ENCODE measurements around the gene SF1. TPM values are rescaled to one million over a fixed set of nuclear protein-coding genes. Genes with fewer than 3 reads are reported as not detected.
A peak's percentile ranks its signal among the peaks of the same experiment; 100 is the strongest.

SF1 gene
- polyA plus RNA-seq, 4 donors: 304 to 417 (median 318) TPM

- peak in 2 of 4 donors; percentile 68 to 82 for DNase-seq (ENCODE audit: low read depth in 4 of 4, low spot score in 3 of 4)
Measured at GRCh38 chr11:64762674-64763525, 15.4 kb downstream of the SF1 start.

GRCh38 chr11:64762277-64762673 is 16.1 kb downstream of the SF1 start:
- no peak for DNase-seq (ENCODE audit: low read depth in 4 of 4, low spot score in 3 of 4)

- no peak for DNase-seq (ENCODE audit: low read depth in 4 of 4, low spot score in 3 of 4)
Measured at GRCh38 chr11:64760759-64761420, 17.5 kb downstream of the SF1 start.

- no peak for DNase-seq (ENCODE audit: low read depth in 4 of 4, low spot score in 3 of 4)
Measured at GRCh38 chr11:64759722-64760719, 18.3 kb downstream of the SF1 start, which contains the start of gene PYGM. PYGM (minus strand) TSS chr11:64759974; CDS start chr11:64759898, 76 bp downstream.

- DNase-seq (ENCODE audit: low read depth in 4 of 4, low spot score in 3 of 4): no peak
Measured at GRCh38 chr11:64759131-64759721, 19.1 kb downstream of the SF1 start.

GRCh38 chr11:64758330-64759079 is 19.8 kb downstream of the SF1 start:
- no peak for DNase-seq (ENCODE audit: low read depth in 4 of 4, low spot score in 3 of 4)

GRCh38 chr11:64757549-64758329 is 20.6 kb downstream of the SF1 start:
- no peak for DNase-seq (ENCODE audit: low read depth in 4 of 4, low spot score in 3 of 4)

- no peak for DNase-seq (ENCODE audit: low read depth in 4 of 4, low spot score in 3 of 4)
Measured at GRCh38 chr11:64755681-64756361, 22.5 kb downstream of the SF1 start.

- DNase-seq (ENCODE audit: low read depth in 4 of 4, low spot score in 3 of 4): no peak
Measured at GRCh38 chr11:64754919-64755662, 23.3 kb downstream of the SF1 start.

GRCh38 chr11:64754124-64754918 is 24.0 kb downstream of the SF1 start:
- DNase-seq (ENCODE audit: low read depth in 4 of 4, low spot score in 3 of 4): no peak

- no peak for DNase-seq (ENCODE audit: low read depth in 4 of 4, low spot score in 3 of 4)
Measured at GRCh38 chr11:64753380-64754123, 24.8 kb downstream of the SF1 start.

- no peak for DNase-seq (ENCODE audit: low read depth in 4 of 4, low spot score in 3 of 4)
Measured at GRCh38 chr11:64753019-64753379, 25.3 kb downstream of the SF1 start.

GRCh38 chr11:64752175-64752970 is 26.0 kb downstream of the SF1 start:
- DNase-seq (ENCODE audit: low read depth in 4 of 4, low spot score in 3 of 4): no peak

- DNase-seq (ENCODE audit: low read depth in 4 of 4, low spot score in 3 of 4): no peak
Measured at GRCh38 chr11:64751580-64751979, 26.8 kb downstream of the SF1 start.

- DNase-seq (ENCODE audit: low read depth in 4 of 4, low spot score in 3 of 4): no peak
Measured at GRCh38 chr11:64751136-64751535, 27.2 kb downstream of the SF1 start.

Data from right renal pelvis (tissue), 4 donors.